Memory B cell (primary cell): ENCODE measurements around the gene SIGLEC12.
A peak's percentile ranks its signal among the peaks of the same experiment; 100 is the strongest.
"Not testable (repeated sequence)": the region's sequence is repeated elsewhere in the genome, so short reads cannot be mapped to it uniquely, and the experiment has no call there.

Experiments used
- ATAC-seq: fragments of 150-1000 bp; cut with Tn5 transposase; 2 replicates; pipeline ENCODE4 v1.10.0; 2021; ENCODE audit warnings: low read depth, mild to moderate bottlenecking, moderate library complexity
- DNase-seq, 2 donors: peaks; one replicate each; pipeline ENCODE4 v3.0.0; 2022; ENCODE audit warnings: low spot score in 2 of 2
- H3K27ac Mint-ChIP-seq: one replicate; pipeline ENCODE4 v1.8.0; 2022; ENCODE audit warnings: mild to moderate bottlenecking, moderate library complexity, mixed read lengths
- H3K27me3 Mint-ChIP-seq: one replicate; pipeline ENCODE4 v1.8.0; 2022; ENCODE audit warnings: mixed read lengths
- H3K36me3 Mint-ChIP-seq: one replicate; pipeline ENCODE4 v1.8.0; 2022; ENCODE audit warnings: mild to moderate bottlenecking, mixed read lengths
- H3K4me1 Mint-ChIP-seq: one replicate; pipeline ENCODE4 v1.8.0; 2022; ENCODE audit warnings: mixed read lengths
- H3K4me3 Mint-ChIP-seq: one replicate; pipeline ENCODE4 v1.8.0; 2022; ENCODE audit warnings: mild to moderate bottlenecking, moderate library complexity, mixed read lengths
- H3K9me3 Mint-ChIP-seq: one replicate; pipeline ENCODE4 v1.8.0; 2022; ENCODE audit warnings: mixed read lengths

The SIGLEC12 gene

GRCh38 chr19:51467864-51468544 is 33.6 kb downstream of the SIGLEC12 start:
- peaks cover 7% of the 10 kb centered on the region for H3K27me3 Mint-ChIP-seq
- peaks cover 4% of the 10 kb centered on the region for H3K4me1 Mint-ChIP-seq
- H3K27ac Mint-ChIP-seq, result no peak overlapping the region
- ATAC-seq (no peak), DNase-seq (no peak)
- H3K4me3 Mint-ChIP-seq, result no peak overlapping the region
- no peaks in the 10 kb centered on the region for H3K9me3 Mint-ChIP-seq
- no peaks in the 10 kb centered on the region for H3K36me3 Mint-ChIP-seq

GRCh38 chr19:51466723-51467122 is 34.9 kb downstream of the SIGLEC12 start:
- Mint-ChIP-seq H3K36me3 (no peaks in the 10 kb centered on the region), H3K27ac (no peak overlapping the region), H3K9me3 (no peaks in the 10 kb centered on the region), H3K27me3 (peaks cover 7% of the 10 kb centered on the region), H3K4me1 (no peaks in the 10 kb centered on the region), H3K4me3 (no peak overlapping the region)
- no peak for ATAC-seq
- DNase-seq, result no peak

GRCh38 chr19:51463976-51464581 is 37.5 kb downstream of the SIGLEC12 start:
- peaks cover 13% of the 10 kb centered on the region for H3K27me3 Mint-ChIP-seq
- not testable (repeated sequence) for DNase-seq, ATAC-seq, H3K27ac Mint-ChIP-seq, H3K36me3 Mint-ChIP-seq, H3K9me3 Mint-ChIP-seq, H3K4me1 Mint-ChIP-seq, H3K4me3 Mint-ChIP-seq

- ATAC-seq, result no peak
- H3K36me3 Mint-ChIP-seq, result no peaks in the 10 kb centered on the region
- no peak overlapping the region for H3K27ac Mint-ChIP-seq
- no peaks in the 10 kb centered on the region for H3K4me1 Mint-ChIP-seq
- DNase-seq, result no peak
- peaks cover 19% of the 10 kb centered on the region for H3K27me3 Mint-ChIP-seq
- H3K4me3 Mint-ChIP-seq, result no peak overlapping the region
- no peaks in the 10 kb centered on the region for H3K9me3 Mint-ChIP-seq
Measured at GRCh38 chr19:51462681-51463080, 38.9 kb downstream of the SIGLEC12 start.

- ATAC-seq (no peak), DNase-seq (no peak)
- no peak overlapping the region for H3K27ac Mint-ChIP-seq
Measured at GRCh38 chr19:51462276-51462675, 39.3 kb downstream of the SIGLEC12 start.

GRCh38 chr19:51461723-51462161 is 39.9 kb downstream of the SIGLEC12 start:
- H3K27ac Mint-ChIP-seq, result no peak overlapping the region
- DNase-seq, result no peak
- no peaks in the 10 kb centered on the region for H3K36me3 Mint-ChIP-seq
- H3K4me1 Mint-ChIP-seq, result no peaks in the 10 kb centered on the region
- no peak for ATAC-seq
- no peak overlapping the region for H3K4me3 Mint-ChIP-seq
- no peaks in the 10 kb centered on the region for H3K9me3 Mint-ChIP-seq
- peaks cover 20% of the 10 kb centered on the region for H3K27me3 Mint-ChIP-seq

More at GRCh38 chr19:51462276-51462675, 39.3 kb downstream of the SIGLEC12 start:
- H3K9me3 Mint-ChIP-seq, result no peaks in the 10 kb centered on the region
- H3K4me1 Mint-ChIP-seq, result no peaks in the 10 kb centered on the region
- no peaks in the 10 kb centered on the region for H3K36me3 Mint-ChIP-seq
- H3K27me3 Mint-ChIP-seq, result peaks cover 19% of the 10 kb centered on the region
- H3K4me3 Mint-ChIP-seq, result no peak overlapping the region

GRCh38 chr19:51460164-51460992 is 41.2 kb downstream of the SIGLEC12 start:
- DNase-seq, result no peak

GRCh38 chr19:51458899-51459505 is 42.6 kb downstream of the SIGLEC12 start:
- DNase-seq (no peak), ATAC-seq (no peak)
- no peaks in the 10 kb centered on the region for H3K36me3 Mint-ChIP-seq
- H3K4me1 Mint-ChIP-seq, result no peaks in the 10 kb centered on the region
- H3K4me3 Mint-ChIP-seq, result no peak overlapping the region
- H3K27ac Mint-ChIP-seq, result peak overlapping the region; percentile 21
- H3K9me3 Mint-ChIP-seq, result no peaks in the 10 kb centered on the region
- H3K27me3 Mint-ChIP-seq, result peaks cover 20% of the 10 kb centered on the region

More at GRCh38 chr19:51460164-51460992, 41.2 kb downstream of the SIGLEC12 start:
- Mint-ChIP-seq H3K4me3 (peak overlapping the region; percentile 8), H3K9me3 (no peaks in the 10 kb centered on the region), H3K27ac (no peak overlapping the region), H3K4me1 (no peaks in the 10 kb centered on the region), H3K36me3 (no peaks in the 10 kb centered on the region), H3K27me3 (peaks cover 23% of the 10 kb centered on the region)
- ATAC-seq, result no peak

GRCh38 chr19:51458051-51458645 is 43.5 kb downstream of the SIGLEC12 start, which contains the start of gene SIGLEC8:
Gene SIGLEC8 (minus strand): TSS chr19:51458454. CDS start chr19:51458387, 67 bp downstream.
- ATAC-seq, result no peak
- no peak within 1 kb of the TSS for H3K4me3 Mint-ChIP-seq
- H3K4me1 Mint-ChIP-seq, result no peaks in the 10 kb centered on the region
- no peaks in the 10 kb centered on the region for H3K36me3 Mint-ChIP-seq
- peak within 1 kb of the TSS; percentile 21 for H3K27ac Mint-ChIP-seq
- DNase-seq, result no peak
- H3K9me3 Mint-ChIP-seq, result no peaks in the 10 kb centered on the region
- peaks cover 24% of the 10 kb centered on the region for H3K27me3 Mint-ChIP-seq

GRCh38 chr19:51457351-51458013 is 44.1 kb downstream of the SIGLEC12 start:
- no peaks in the 10 kb centered on the region for H3K36me3 Mint-ChIP-seq

GRCh38 chr19:51456541-51457290 is 44.9 kb downstream of the SIGLEC12 start:
- H3K27ac Mint-ChIP-seq, result no peak overlapping the region
- no peak for DNase-seq
- H3K27me3 Mint-ChIP-seq, result peaks cover 28% of the 10 kb centered on the region
- no peaks in the 10 kb centered on the region for H3K4me1 Mint-ChIP-seq
- H3K36me3 Mint-ChIP-seq, result no peaks in the 10 kb centered on the region
- no peak for ATAC-seq
- no peaks in the 10 kb centered on the region for H3K9me3 Mint-ChIP-seq
- H3K4me3 Mint-ChIP-seq, result no peak overlapping the region

More at GRCh38 chr19:51457351-51458013, 44.1 kb downstream of the SIGLEC12 start:
- H3K27ac Mint-ChIP-seq, result no peak overlapping the region
- H3K9me3 Mint-ChIP-seq, result no peaks in the 10 kb centered on the region
- H3K4me1 Mint-ChIP-seq, result no peaks in the 10 kb centered on the region
- ATAC-seq (no peak), DNase-seq (no peak)
- peaks cover 24% of the 10 kb centered on the region for H3K27me3 Mint-ChIP-seq
- H3K4me3 Mint-ChIP-seq, result no peak overlapping the region

- Mint-ChIP-seq H3K27ac (peak overlapping the region; percentile 41), H3K36me3 (peaks cover 2% of the 10 kb centered on the region), H3K27me3 (peaks cover 30% of the 10 kb centered on the region), H3K4me1 (peaks cover 4% of the 10 kb centered on the region), H3K4me3 (no peak overlapping the region), H3K9me3 (peaks cover 7% of the 10 kb centered on the region)
- DNase-seq (no peak), ATAC-seq (no peak)
Measured at GRCh38 chr19:51450730-51451307, 50.8 kb downstream of the SIGLEC12 start.
